HG03432 (cell line): Measurements from ENCODE around the gene MRC2.

Experiments used
- ATAC-seq: cut with Tn5 transposase; IDR thresholded peaks from one replicate; pipeline ENCODE4 v1.9.1; 2021; ENCODE audit warnings: mild to moderate bottlenecking, moderate library complexity; ENCODE audit not compliant: unreplicated experiment

MRC2 gene

DNA sequence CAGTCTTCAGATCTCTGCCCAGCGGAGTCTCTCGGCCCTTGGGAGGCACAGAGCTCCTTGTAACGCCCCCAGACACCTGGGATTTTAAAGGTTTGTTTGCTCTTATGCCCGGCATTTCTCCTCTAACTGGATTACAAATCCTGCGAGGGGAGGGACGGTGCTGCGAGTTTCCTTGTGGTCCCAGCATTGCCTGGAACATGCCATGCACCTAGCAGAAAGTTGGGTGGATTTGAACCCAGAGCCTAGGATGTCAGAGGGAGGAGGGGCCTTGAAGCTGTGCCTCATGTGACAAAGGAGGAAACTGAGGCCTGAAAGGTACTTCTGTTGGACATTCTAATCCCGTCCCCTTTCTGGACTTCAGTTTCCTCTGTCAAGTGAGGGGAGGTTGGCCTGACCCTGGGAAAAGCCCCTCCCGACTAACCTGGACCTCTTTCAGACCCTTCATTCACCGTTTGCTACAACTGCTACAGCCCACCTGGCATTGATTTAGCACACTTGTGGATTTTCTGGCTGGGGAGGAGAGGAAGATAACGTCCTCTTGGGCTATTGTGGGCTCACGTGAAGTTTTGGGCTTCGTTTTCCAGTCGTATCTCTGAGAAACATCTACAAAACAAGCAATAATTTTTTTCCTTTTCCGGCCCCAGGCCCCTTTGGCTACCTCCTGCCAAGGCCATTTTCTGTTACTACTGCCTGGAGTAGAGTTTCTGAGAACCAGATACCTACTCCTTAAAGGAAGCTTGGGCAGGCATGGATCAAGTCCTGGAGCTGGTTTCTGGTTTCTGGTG lies 30.9 kb downstream of the MRC2 start:
- ATAC-seq: no peak

- no peak for ATAC-seq
Measured at GRCh38 chr17:62660629-62661118, 33.2 kb downstream of the MRC2 start.

DNA sequence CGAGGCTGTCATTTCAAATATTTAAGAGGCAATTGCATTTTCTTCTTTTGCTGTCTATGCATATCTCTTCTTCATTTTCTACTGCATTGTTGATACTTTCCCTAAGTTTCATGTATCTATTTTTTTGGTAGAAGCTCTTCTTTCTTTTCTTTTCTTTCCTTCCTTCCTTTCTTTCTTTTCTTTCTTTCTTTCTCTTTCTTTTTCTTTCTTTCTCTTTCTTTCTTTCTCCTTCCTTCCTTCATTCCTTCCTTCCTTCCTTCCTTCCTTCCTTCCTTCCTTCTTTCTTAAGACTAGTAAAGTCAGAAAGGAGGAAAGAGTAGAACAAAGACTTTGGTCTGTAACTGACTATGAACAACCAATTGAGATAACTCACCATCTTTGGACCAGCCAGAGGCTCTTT lies 33.9 kb downstream of the MRC2 start:
- ATAC-seq: no peak

DNA sequence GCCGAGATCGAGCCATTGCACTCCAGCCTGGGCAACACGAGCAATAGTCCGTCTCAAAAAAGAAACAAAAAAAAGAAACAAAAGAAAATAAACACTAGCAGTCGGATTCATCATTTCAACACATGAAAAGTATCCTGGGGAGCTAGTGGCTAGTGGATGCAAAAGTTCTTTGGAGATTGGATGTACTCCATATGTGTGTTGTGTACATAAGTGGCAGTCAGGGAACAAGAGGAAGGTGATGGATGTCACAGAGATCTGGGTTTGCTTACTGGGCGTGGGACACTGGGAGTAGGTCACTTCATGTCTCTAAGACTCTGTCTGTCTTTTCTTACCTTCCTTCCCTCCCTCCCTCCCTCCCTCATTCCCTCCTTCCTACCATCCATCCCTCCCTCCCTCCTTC lies 35.4 kb downstream of the MRC2 start:
- ATAC-seq: no peak

GRCh38 chr17:62663304-62663703 lies 35.8 kb downstream of the MRC2 start:
- no peak for ATAC-seq

GRCh38 chr17:62664336-62665120 lies 37.1 kb downstream of the MRC2 start:
- ATAC-seq: no peak

DNA sequence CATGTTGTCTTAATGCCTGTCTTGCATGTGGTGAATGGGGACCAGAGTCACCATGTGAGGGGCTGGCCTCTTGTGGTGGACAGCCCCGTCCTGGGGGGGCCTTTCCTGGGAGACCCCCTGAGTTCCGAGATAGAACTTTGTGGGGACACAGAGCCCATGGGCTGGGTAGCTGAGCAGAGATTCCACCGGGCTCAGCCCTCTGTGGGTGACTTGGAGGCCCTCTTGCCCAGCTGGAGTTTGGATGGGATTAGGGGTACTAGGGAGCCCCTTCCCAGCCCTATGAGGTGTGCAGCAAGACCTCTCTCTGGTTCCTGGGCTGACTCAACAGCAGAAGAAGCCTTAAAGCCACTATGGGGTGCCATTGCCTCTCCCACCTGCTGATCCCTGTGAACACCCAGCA lies 38.1 kb downstream of the MRC2 start:
- no peak for ATAC-seq

GRCh38 chr17:62666061-62666800 lies 38.8 kb downstream of the MRC2 start:
- no peak for ATAC-seq

- no peak for ATAC-seq
Measured at GRCh38 chr17:62666801-62667591, 39.5 kb downstream of the MRC2 start.

DNA sequence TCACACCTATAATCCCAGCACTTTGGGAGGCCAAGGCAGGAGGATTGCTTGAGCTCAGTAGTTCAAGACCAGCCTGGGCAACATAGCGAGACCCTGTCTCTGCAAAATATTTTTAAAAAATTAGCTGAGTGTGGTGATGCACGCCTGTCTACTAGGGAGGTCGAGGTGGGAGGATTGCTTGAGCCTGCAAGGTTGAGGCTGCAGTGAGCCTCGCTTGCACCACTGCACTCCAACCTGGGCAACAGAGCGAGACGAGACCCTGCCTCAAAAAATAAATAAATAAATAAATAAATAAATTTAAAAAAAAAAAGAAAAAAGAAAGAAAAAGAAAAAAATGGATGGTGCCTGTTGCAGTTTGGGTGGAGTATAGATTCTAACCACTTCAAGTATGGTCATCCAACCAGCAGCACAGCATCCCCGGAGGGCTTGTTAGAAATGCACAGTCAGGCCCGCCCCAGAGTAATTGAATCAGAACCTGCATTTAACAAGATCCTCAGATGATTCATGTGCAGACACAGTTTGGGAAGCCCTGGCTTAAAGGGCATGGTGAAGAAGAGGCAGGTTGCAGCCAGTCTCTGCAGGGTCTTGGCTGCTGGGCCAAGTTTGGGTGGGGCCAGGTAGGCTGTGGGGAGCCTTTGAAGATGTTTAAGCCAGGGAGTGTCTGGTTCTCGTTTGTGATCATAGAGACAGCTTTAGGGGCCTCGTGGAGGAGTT lies 40.8 kb downstream of the MRC2 start:
- no peak for ATAC-seq

DNA sequence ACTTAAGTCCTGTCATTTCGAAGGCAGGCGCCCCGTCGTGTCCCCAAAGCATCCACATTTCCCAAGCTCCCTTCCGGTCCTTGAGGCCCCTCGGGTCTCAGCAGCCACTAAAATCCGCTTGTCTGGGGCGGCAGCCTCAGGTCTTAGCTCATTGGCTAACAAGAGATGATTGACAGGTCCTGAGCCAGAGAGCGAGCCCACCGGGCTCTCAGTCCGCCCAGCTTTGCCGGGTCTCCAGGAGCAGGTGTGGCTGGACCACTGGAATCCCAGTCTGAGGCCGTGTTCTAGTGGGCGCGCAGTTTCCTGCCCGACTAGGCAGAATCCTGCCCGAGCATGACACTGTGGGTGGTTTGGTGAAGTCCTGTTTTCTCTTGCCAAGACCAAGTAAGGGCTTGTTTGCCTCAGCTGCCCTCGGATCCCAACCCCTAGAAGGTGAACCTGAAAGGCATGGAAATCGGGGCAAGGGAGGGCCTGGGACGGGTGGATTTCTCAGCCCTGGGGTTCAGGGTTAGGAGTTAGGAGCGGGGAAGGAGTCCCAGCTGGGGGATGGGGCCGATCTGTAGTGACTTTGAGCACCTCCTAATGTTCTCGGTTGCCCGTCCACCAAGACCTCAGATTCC lies 42.8 kb downstream of the MRC2 start:
- no peak for ATAC-seq

DNA sequence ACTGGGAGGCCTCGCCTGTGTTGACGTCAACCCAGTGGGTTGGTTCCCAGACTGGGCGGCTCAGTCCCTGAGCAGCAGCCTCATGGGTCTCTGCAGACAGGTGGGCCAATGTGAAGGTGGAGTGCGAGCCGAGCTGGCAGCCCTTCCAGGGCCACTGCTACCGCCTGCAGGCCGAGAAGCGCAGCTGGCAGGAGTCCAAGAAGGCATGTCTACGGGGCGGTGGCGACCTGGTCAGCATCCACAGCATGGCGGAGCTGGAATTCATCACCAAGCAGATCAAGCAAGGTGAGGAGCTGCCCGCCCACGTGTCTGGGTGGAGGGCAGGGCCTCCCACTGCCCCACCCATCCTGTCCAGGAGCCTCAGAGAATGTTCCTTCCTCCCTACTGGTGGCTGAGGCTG lies 44.1 kb downstream of the MRC2 start:
- ATAC-seq: no peak

DNA sequence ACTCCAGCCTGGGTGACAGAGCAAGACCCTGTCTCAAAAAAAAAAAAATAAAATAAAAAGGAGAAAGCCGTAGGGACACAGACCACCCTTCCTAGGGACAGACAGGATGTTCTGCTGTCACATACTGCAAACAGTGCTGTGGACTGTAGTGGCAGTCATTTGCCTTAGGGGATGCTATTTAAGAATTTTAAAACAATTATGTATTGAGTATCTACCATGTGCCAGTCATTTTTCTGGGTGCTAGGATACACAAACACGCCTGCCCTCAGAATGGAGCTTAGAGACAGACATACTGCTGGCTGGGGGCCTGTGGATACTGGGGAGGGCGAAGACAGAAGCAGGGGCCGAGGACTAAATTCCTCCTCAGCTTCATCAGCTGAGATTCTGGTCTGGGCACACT lies 45.5 kb downstream of the MRC2 start:
- no peak for ATAC-seq

DNA sequence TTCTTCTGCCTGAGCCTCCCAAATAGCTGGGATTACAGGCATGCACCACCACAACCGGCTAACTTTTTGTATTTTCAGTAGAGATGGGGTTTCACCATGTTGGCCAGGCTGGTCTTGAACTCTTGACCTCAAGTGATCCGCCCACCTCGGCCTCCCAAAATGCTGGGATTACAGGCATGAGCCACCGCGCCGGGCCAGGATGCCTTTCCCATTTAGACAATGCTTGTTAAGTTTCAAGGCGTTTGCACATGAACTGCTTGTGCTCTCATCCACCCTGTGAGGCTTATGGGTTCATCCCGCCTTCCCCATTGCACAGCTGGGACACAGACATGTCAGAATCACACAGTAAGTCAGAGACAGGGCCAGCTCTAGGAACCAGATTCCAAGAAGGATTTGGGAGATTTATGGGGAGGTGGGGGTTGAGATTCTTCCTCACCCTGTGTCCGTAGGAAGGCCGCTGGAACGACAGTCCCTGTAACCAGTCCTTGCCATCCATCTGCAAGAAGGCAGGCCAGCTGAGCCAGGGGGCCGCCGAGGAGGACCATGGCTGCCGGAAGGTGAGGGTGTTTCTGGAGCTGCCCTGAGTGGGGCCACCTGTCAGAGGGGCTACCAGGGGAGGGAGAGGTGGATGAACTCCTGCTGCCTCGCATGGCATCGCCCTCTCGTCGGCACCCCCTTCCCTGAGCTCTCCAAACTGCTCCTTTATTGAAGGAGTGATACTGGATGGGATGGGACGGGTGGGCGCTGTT lies 46.3 kb downstream of the MRC2 start:
- ATAC-seq: no peak

GRCh38 chr17:62674363-62674739 lies 46.9 kb downstream of the MRC2 start:
- ATAC-seq: no peak

DNA sequence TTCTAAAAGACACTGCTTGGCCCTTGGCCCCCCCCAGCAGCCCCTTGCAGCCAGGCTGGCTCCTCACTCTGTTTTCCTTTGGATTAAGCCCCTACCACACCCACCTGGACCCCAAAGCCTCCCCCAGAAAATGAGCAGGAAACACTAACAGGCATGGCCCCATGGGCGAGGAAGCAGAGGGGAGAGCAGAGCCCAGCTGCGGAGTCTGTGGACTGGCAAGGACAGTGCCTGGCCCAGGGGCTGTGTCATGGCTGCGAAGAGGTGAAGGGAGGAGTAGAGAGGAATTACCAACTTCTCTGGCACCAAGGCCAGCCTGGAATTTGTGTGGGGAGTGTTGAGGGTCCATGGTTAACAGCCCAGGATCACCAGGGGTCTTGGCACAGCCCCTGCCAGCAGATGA lies 47.4 kb downstream of the MRC2 start:
- ATAC-seq: no peak

- ATAC-seq: no peak
Measured at GRCh38 chr17:62675260-62675659, 47.8 kb downstream of the MRC2 start.

GRCh38 chr17:62675701-62676100 lies 48.2 kb downstream of the MRC2 start:
- no peak for ATAC-seq
